HEK293 (cell line): ENCODE data around the gene RNF44.

Experiments used
- CTCF ChIA-PET: fragments of 350-600 bp; formaldehyde crosslinking; extraction: SDS; loops from one replicate; lab custom pipeline; 2021; ENCODE audit warnings: antibody characterized with exemption; lab: Yijun Ruan, JAX
- POLR2A ChIA-PET: fragments of 300-600 bp; formaldehyde crosslinking; extraction: SDS; loops from one replicate; lab custom pipeline; 2020; ENCODE audit warnings: antibody characterized with exemption, inconsistent platforms; lab: Yijun Ruan, JAX
- H3K27ac ChIP-seq: fragments of 200-500 bp; sonication (Bioruptor generic); 2 replicates; pipeline ENCODE4 v1.5.1; 2014; ENCODE audit warnings: low read depth, low read length, control low read depth, inconsistent platforms; ENCODE audit errors: extremely low read depth
- H3K36me3 ChIP-seq, 2 experiments: fragments of 200-500 bp in 1 of 2; sonication (Bioruptor generic) in 1 of 2; 1 replicate in 1 of 2; 2 replicates in 1 of 2; pipeline ENCODE4 v1.5.1; 2014 to 2017; ENCODE audit warnings: inconsistent platforms in 2 of 2, low read length in 2 of 2; ENCODE audit not compliant: control insufficient read depth in 2 of 2, insufficient read depth in 1 of 2
- H3K4me1 ChIP-seq: fragments of 200-500 bp; sonication (Bioruptor generic); 2 replicates; pipeline ENCODE4 v1.5.1; 2014; ENCODE audit warnings: mild to moderate bottlenecking, low read length, inconsistent platforms; ENCODE audit not compliant: control insufficient read depth, insufficient read depth
- H3K4me3 ChIP-seq: 2 replicates; pipeline ENCODE4 v1.5.1; 2011; ENCODE audit warnings: low read depth, mild to moderate bottlenecking, control low read depth, low read length, moderate library complexity
- H3K9me3 ChIP-seq: fragments of 200-500 bp; sonication (Bioruptor generic); 2 replicates; pipeline ENCODE4 v1.5.1; 2014; ENCODE audit warnings: low read depth, low read length, inconsistent platforms; ENCODE audit not compliant: control insufficient read depth, insufficient read depth
- ATF2 ChIP-seq: fragments of 450-650 bp; formaldehyde crosslinking; IDR thresholded peaks from 2 replicates; pipeline ENCODE4 v1.5.1; 2016; ENCODE audit warnings: missing biosample characterization, missing genetic modification characterization, low read depth
- BCL11A ChIP-seq: fragments of 450-650 bp; formaldehyde crosslinking; IDR thresholded peaks from 2 replicates; pipeline ENCODE4 v1.5.1; 2016; ENCODE audit warnings: low read depth, missing biosample characterization, missing genetic modification characterization
- ELK4 ChIP-seq: IDR thresholded peaks from 2 replicates; pipeline ENCODE4 v1.6.1; 2011; ENCODE audit warnings: mild to moderate bottlenecking, low read depth, low read length, borderline replicate concordance
- GFI1B ChIP-seq: fragments of 450-650 bp; formaldehyde crosslinking; IDR thresholded peaks from 2 replicates; pipeline ENCODE4 v1.5.1; 2016; ENCODE audit warnings: missing biosample characterization, missing genetic modification characterization
- PATZ1 ChIP-seq: fragments of 450-650 bp; formaldehyde crosslinking; IDR thresholded peaks from 2 replicates; pipeline ENCODE4 v1.5.1; 2016; ENCODE audit warnings: missing biosample characterization, missing genetic modification characterization
- SALL2 ChIP-seq: fragments of 450-650 bp; formaldehyde crosslinking; IDR thresholded peaks from 2 replicates; pipeline ENCODE4 v1.5.0; 2017; ENCODE audit warnings: missing biosample characterization, mild to moderate bottlenecking, missing genetic modification characterization, borderline replicate concordance
- ZBTB8A ChIP-seq: fragments of 450-650 bp; formaldehyde crosslinking; IDR thresholded peaks from 2 replicates; pipeline ENCODE4 v1.5.1; 2016; ENCODE audit warnings: missing biosample characterization, missing genetic modification characterization
- ZFP37 ChIP-seq: fragments of 450-650 bp; formaldehyde crosslinking; IDR thresholded peaks from 2 replicates; pipeline ENCODE4 v1.5.1; 2016; ENCODE audit warnings: missing biosample characterization, missing genetic modification characterization
- ZNF266 ChIP-seq: fragments of 450-650 bp; formaldehyde crosslinking; IDR thresholded peaks from 2 replicates; pipeline ENCODE4 v1.5.1; 2016; ENCODE audit warnings: missing biosample characterization, missing genetic modification characterization, low read depth
- ZNF280C ChIP-seq: fragments of 450-650 bp; formaldehyde crosslinking; IDR thresholded peaks from 2 replicates; pipeline ENCODE4 v1.5.1; 2016; ENCODE audit warnings: missing biosample characterization, missing genetic modification characterization
- ZNF473 ChIP-seq: fragments of 450-650 bp; formaldehyde crosslinking; IDR thresholded peaks from 2 replicates; pipeline ENCODE4 v1.5.1; 2017; ENCODE audit warnings: missing biosample characterization, missing genetic modification characterization
- ZNF48 ChIP-seq: fragments of 450-650 bp; formaldehyde crosslinking; IDR thresholded peaks from 2 replicates; pipeline ENCODE4 v1.5.1; 2016; ENCODE audit warnings: missing biosample characterization, missing genetic modification characterization
- ZNF521 ChIP-seq: fragments of 450-650 bp; formaldehyde crosslinking; IDR thresholded peaks from 2 replicates; pipeline ENCODE4 v1.5.1; 2017; ENCODE audit warnings: missing biosample characterization, mild to moderate bottlenecking, missing genetic modification characterization
- ZNF580 ChIP-seq: fragments of 450-650 bp; formaldehyde crosslinking; IDR thresholded peaks from 2 replicates; pipeline ENCODE4 v1.5.1; 2016; ENCODE audit warnings: missing biosample characterization, missing genetic modification characterization
- ZNF76 ChIP-seq: fragments of 450-650 bp; formaldehyde crosslinking; IDR thresholded peaks from 2 replicates; pipeline ENCODE4; 2016; ENCODE audit warnings: low read depth, missing biosample characterization, missing genetic modification characterization, borderline replicate concordance
- ZSCAN30 ChIP-seq: fragments of 450-650 bp; IDR thresholded peaks from 2 replicates; pipeline ENCODE4 v1.5.1; 2018; ENCODE audit warnings: missing biosample characterization, mild to moderate bottlenecking, missing genetic modification characterization, moderate library complexity
- ZSCAN5A ChIP-seq: fragments of 450-650 bp; formaldehyde crosslinking; IDR thresholded peaks from 2 replicates; pipeline ENCODE4 v1.5.1; 2016; ENCODE audit warnings: missing biosample characterization, missing genetic modification characterization

RNF44 gene

GRCh38 chr5:176583076-176583475, 45.9 kb upstream of the RNF44 start:
- CTCF ChIA-PET = interaction anchor here (0.6 to 1.2 kb wide), 3 partner anchors 9 to 253 kb away, joined by 3 to 9 read pairs (median 3); partner anchors contain the start of gene EIF4E1B
- H3K4me3 ChIP-seq = no peak overlapping the region

GRCh38 chr5:176581361-176581760, 44.2 kb upstream of the RNF44 start:
- CTCF ChIA-PET = interaction anchor here (1.1 kb wide), 1 partner anchor 79 kb away, joined by 4 read pairs; no protein-coding TSS in a partner anchor
- no peak overlapping the region for H3K4me3 ChIP-seq
- H3K4me1 ChIP-seq = no peaks in the 10 kb centered on the region
- TF ChIP-seq ZNF521 (no peak), ZNF580 (tag by site-specific recombination) (no peak), ZNF280C (tag by site-specific recombination) (no peak), ZBTB8A (tag by site-specific recombination) (no peak), ZSCAN30 (tag by site-specific recombination) (no peak), ZNF76 (tag by site-specific recombination) (no peak), ZFP37 (tag by site-specific recombination) (no peak), BCL11A (tag by site-specific recombination) (no peak), SALL2 (tag by site-specific recombination) (no peak), ZNF48 (tag by site-specific recombination) (no peak), ZNF473 (no peak), ZNF266 (tag by site-specific recombination) (no peak), PATZ1 (tag by site-specific recombination) (no peak), GFI1B (no peak)
- H3K36me3 ChIP-seq = no peaks in the 10 kb centered on the region
- H3K27ac ChIP-seq = no peak overlapping the region
- no peaks in the 10 kb centered on the region for H3K9me3 ChIP-seq
- POLR2A ChIA-PET = interaction anchor here (0.5 kb wide), 1 partner anchor 172 kb away, joined by 4 read pairs; no protein-coding TSS in a partner anchor

More at GRCh38 chr5:176583076-176583475, 45.9 kb upstream of the RNF44 start:
- no peaks in the 10 kb centered on the region for H3K4me1 ChIP-seq
- POLR2A ChIA-PET = no interaction called here
- no peak for TF ChIP-seq ELK4
- TF ChIP-seq ZSCAN5A = no peak
- TF ChIP-seq ATF2 (tag by site-specific recombination) = peak; percentile 77
- TF ChIP-seq, all 188 proteins: peak for 1
- Histone ChIP-seq H3K36me3 (no peaks in the 10 kb centered on the region), H3K27ac (no peak overlapping the region), H3K9me3 (no peaks in the 10 kb centered on the region)
